Natural killer cell treated with Interleukin-12 subunit alpha and Interleukin-12 subunit beta and Interleukin-15 and Interleukin-18, amount 100 ng/mL, for 72 hours (primary cell): ENCODE results near the gene RAD21L1. TPM values are rescaled to one million over a fixed set of nuclear protein-coding genes. Genes with fewer than 3 reads are reported as not detected.

Experiments used
- ATAC-seq, 2 donors: fragments of 150-1000 bp; cut with Tn5 transposase in 1 of 2; sonication (Bioruptor Pico), chemical (Tn5 transposase) in 1 of 2; 2 replicates each; pipeline ENCODE4 v1.10.0; 2021
- DNase-seq: peaks from one replicate; pipeline ENCODE4 v3.0.0; 2022; ENCODE audit warnings: low spot score
- H3K27ac Mint-ChIP-seq, 2 donors: 1 replicate in 1 of 2; 2 replicates in 1 of 2; pipeline ENCODE4 v1.8.0; 2022; ENCODE audit warnings: mixed read lengths in 2 of 2, mild to moderate bottlenecking in 1 of 2, moderate library complexity in 1 of 2
- H3K27me3 Mint-ChIP-seq, 2 donors: 1 replicate in 1 of 2; 2 replicates in 1 of 2; pipeline ENCODE4 v1.8.0; 2022; ENCODE audit warnings: mixed read lengths in 2 of 2
- H3K36me3 Mint-ChIP-seq: one replicate; pipeline ENCODE4 v1.8.0; 2022; ENCODE audit warnings: mixed read lengths
- H3K4me1 Mint-ChIP-seq, 2 donors: 1 replicate in 1 of 2; 2 replicates in 1 of 2; pipeline ENCODE4 v1.8.0; 2022; ENCODE audit warnings: low read depth in 2 of 2, mixed read lengths in 2 of 2, mild to moderate bottlenecking in 1 of 2
- H3K4me3 Mint-ChIP-seq: one replicate; pipeline ENCODE4 v1.8.0; 2022; ENCODE audit warnings: mixed read lengths
- H3K9me3 Mint-ChIP-seq: 2 replicates; pipeline ENCODE4 v1.8.0; 2022; ENCODE audit warnings: mixed read lengths
- total RNA-seq, 2 donors: library from RNA; stranded (reverse); gene quantifications; one replicate each; pipeline ENCODE4 v1.2.3, GENCODE V29; 2022

RAD21L1 gene
- total RNA-seq, 2 donors from 2014 or later = not detected

- no peaks in the 10 kb centered on the region for H3K9me3 Mint-ChIP-seq
- H3K36me3 Mint-ChIP-seq = no peaks in the 10 kb centered on the region
- no peak overlapping the region for H3K27ac Mint-ChIP-seq
- DNase-seq (no peak), ATAC-seq (no peak)
- peaks cover 0 to 7% of the 10 kb centered on the region in 2 donors for H3K27me3 Mint-ChIP-seq
- H3K4me1 Mint-ChIP-seq = peaks cover 15 to 19% of the 10 kb centered on the region in 2 donors
- no peak overlapping the region for H3K4me3 Mint-ChIP-seq
Observed at GRCh38 chr20:1263853-1264252, 38.0 kb downstream of the RAD21L1 start.

DNA sequence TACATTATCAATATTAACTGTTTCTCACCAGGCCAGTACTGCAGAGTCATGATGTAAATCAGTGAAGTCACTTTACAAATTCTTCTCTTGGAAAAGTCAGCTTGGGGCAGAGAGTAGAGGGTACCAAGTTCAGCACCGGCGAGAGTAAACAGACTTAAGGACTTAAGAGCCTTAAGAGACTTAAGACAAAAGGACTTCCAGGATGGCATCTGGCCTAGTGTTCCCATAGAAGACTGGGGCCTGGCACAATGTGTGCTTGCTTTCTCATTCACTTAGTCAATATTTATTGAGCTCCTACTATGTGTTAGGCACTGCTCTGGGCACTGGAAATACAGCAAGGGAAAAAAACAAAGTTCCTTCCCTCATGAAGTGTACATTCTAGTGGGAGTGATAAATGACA is 38.9 kb downstream of the RAD21L1 start:
- ATAC-seq = no peak
- no peak for DNase-seq
- Mint-ChIP-seq H3K36me3 (no peaks in the 10 kb centered on the region), H3K4me1 (peaks cover 15 to 19% of the 10 kb centered on the region in 2 donors), H3K9me3 (no peaks in the 10 kb centered on the region), H3K27ac (peak overlapping the region; percentile 17 to 51), H3K27me3 (peaks cover 0 to 7% of the 10 kb centered on the region in 2 donors), H3K4me3 (peak overlapping the region; percentile 74)

DNA sequence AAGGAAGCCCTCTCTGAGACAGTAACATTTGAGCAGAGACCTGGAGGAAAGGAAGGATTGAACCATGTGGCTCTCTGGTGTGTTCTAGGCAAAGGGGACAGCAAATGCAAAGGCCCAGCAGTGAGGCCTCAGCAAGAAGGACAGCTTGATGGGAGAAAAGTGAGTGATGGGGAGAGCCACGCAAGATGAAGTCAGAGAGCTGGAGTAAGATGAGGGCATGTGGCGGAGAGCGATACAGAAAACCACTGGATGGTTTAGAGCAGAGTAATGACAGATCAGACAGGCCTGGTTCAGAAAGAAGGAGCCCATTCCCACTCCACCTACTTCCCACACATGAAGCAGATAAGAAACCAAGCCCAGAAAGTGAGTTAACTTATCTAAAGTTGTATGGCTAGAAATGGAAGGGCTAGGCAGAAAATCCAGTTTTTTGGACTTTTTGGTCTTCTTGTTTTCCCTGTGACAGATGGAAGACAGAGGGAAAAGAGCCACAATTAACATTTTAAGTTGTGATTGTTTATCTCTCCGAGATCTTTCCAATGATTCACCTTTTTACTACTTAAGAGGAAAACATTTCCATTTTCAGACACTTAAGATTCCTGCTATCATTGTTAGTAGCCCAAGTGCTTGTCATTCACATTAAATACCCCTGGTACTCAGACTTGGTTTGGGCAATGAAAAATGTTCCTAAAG is 39.5 kb downstream of the RAD21L1 start:
- Mint-ChIP-seq H3K27ac (peak overlapping the region; percentile 56 to 70), H3K4me3 (peak overlapping the region; percentile 74), H3K9me3 (no peaks in the 10 kb centered on the region), H3K27me3 (peaks cover 0 to 7% of the 10 kb centered on the region in 2 donors), H3K4me1 (peaks cover 15 to 19% of the 10 kb centered on the region in 2 donors), H3K36me3 (no peaks in the 10 kb centered on the region)
- ATAC-seq = no peak
- no peak for DNase-seq

DNA sequence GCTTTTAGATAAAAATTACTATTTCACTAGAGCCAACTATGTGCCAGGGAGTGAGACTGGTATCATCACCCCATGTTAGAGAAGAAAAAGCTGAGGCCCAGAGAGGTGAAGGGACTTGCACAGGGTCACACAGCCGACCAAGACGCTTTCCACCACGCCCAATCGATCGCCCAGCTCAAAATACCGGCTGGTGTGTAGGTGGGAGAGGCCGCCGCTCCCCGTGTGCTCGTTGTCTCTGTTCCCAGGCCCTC is 40.0 kb downstream of the RAD21L1 start:
- peak overlapping the region; percentile 74 for H3K4me3 Mint-ChIP-seq
- DNase-seq (no peak), ATAC-seq (no peak)
- H3K4me1 Mint-ChIP-seq = peaks cover 15 to 19% of the 10 kb centered on the region in 2 donors
- H3K27me3 Mint-ChIP-seq = peaks cover 0 to 5% of the 10 kb centered on the region in 2 donors
- no peaks in the 10 kb centered on the region for H3K36me3 Mint-ChIP-seq
- peak overlapping the region; percentile 56 to 70 for H3K27ac Mint-ChIP-seq
- no peaks in the 10 kb centered on the region for H3K9me3 Mint-ChIP-seq

- peak; percentile 91 to 94 for ATAC-seq
- Mint-ChIP-seq H3K27me3 (peaks cover 0 to 3% of the 10 kb centered on the region in 2 donors), H3K27ac (peak within 1 kb of the TSS; percentile 56 to 70), H3K9me3 (no peaks in the 10 kb centered on the region), H3K4me3 (peak within 1 kb of the TSS; percentile 74), H3K4me1 (peaks cover 15 to 19% of the 10 kb centered on the region in 2 donors), H3K36me3 (no peaks in the 10 kb centered on the region)
- DNase-seq = peak; percentile 76
Observed at GRCh38 chr20:1266167-1266973, 40.5 kb downstream of the RAD21L1 start, which contains the start of gene SNPH. SNPH (plus strand) TSS chr20:1266294; CDS start chr20:1296240, 29,946 bp downstream.

DNA sequence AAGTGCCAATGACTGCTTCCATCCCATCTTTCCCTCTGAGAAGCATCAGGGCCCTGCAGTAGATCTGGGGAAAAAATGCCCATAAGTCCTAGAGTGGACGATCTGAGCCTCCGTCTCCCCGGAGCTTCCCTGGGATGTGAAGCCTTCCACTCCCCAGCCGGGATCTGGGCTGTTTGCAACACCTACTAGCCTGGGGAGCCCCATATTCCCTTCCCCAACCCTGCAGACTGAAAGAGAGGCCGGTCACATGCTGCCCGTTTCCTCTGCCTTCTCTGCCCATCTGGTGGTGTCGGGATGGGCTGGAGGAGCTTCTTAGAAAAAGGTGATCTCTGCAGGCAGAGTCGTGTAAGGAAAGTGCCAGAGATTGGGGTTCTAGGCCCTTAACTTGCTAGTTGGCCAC is 41.3 kb downstream of the RAD21L1 start:
- peaks cover 15 to 19% of the 10 kb centered on the region in 2 donors for H3K4me1 Mint-ChIP-seq
- H3K27ac Mint-ChIP-seq = no peak overlapping the region

GRCh38 chr20:1267809-1268374 is 42.0 kb downstream of the RAD21L1 start:
- Mint-ChIP-seq H3K9me3 (no peaks in the 10 kb centered on the region), H3K4me3 (no peak overlapping the region), H3K27ac (no peak overlapping the region), H3K36me3 (no peaks in the 10 kb centered on the region), H3K27me3 (no peaks in the 10 kb centered on the region), H3K4me1 (peaks cover 15 to 19% of the 10 kb centered on the region in 2 donors)
- ATAC-seq = no peak
- no peak for DNase-seq

More for the DNA sequence above, 41.3 kb downstream of the RAD21L1 start:
- peaks cover 0 to 2% of the 10 kb centered on the region in 2 donors for H3K27me3 Mint-ChIP-seq
- H3K9me3 Mint-ChIP-seq = no peaks in the 10 kb centered on the region
- ATAC-seq = no peak
- H3K36me3 Mint-ChIP-seq = no peaks in the 10 kb centered on the region
- H3K4me3 Mint-ChIP-seq = no peak overlapping the region
- DNase-seq = no peak

DNA sequence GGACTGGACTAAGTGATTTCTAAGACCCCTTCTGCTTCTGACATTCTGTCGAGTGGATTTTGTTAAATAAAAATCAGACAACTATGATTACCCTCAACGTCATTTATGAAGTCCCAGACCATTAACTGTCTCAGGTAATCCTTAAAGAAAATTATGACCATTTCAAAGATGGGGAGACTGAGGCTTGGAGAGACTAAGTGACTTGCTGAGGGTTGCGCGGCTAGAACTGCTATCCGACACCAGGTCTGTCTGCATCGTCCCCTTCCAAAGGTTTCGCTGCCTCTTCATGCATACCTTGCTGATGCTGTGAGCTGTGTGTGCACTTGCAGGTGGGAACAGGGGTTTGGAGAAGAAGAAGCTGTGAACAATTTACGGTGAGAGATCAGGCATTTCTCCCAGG is 43.4 kb downstream of the RAD21L1 start:
- H3K27ac Mint-ChIP-seq = no peak overlapping the region
- H3K27me3 Mint-ChIP-seq = no peaks in the 10 kb centered on the region
- ATAC-seq (no peak), DNase-seq (no peak)
- H3K36me3 Mint-ChIP-seq = no peaks in the 10 kb centered on the region
- peaks cover 15 to 19% of the 10 kb centered on the region in 2 donors for H3K4me1 Mint-ChIP-seq
- no peaks in the 10 kb centered on the region for H3K9me3 Mint-ChIP-seq
- H3K4me3 Mint-ChIP-seq = no peak overlapping the region

DNA sequence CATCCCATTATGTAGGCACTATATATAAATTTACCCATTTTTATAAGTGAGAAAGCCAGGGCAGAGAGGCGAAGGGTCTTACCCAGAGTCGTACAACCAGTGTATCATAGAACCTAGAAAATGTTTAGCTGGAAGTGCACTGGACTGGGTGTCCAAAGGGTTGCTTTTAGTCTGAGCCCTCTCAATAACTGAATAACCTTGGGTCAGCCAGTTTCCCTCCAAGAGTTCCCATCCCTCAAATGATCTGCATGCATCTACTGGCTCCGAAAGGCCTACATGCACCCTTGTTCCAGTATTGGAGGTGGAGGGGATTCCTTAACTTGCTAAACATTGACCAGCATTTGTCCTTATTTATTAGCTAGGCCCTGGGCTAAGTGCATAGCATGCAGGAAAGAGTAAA is 44.0 kb downstream of the RAD21L1 start:
- Mint-ChIP-seq H3K4me3 (no peak overlapping the region), H3K36me3 (no peaks in the 10 kb centered on the region), H3K27me3 (no peaks in the 10 kb centered on the region), H3K27ac (no peak overlapping the region), H3K9me3 (no peaks in the 10 kb centered on the region), H3K4me1 (peaks cover 14 to 18% of the 10 kb centered on the region in 2 donors)
- DNase-seq = no peak
- no peak for ATAC-seq

- Mint-ChIP-seq H3K9me3 (no peaks in the 10 kb centered on the region), H3K4me1 (peaks cover 2 to 4% of the 10 kb centered on the region in 2 donors), H3K4me3 (no peak overlapping the region), H3K27ac (no peak overlapping the region), H3K27me3 (no peaks in the 10 kb centered on the region), H3K36me3 (no peaks in the 10 kb centered on the region)
- ATAC-seq (no peak), DNase-seq (no peak)
Observed at GRCh38 chr20:1272368-1273100, 46.7 kb downstream of the RAD21L1 start.

GRCh38 chr20:1273366-1273765 is 47.5 kb downstream of the RAD21L1 start:
- Mint-ChIP-seq H3K9me3 (no peaks in the 10 kb centered on the region), H3K36me3 (no peaks in the 10 kb centered on the region), H3K27me3 (no peaks in the 10 kb centered on the region), H3K27ac (no peak overlapping the region), H3K4me3 (no peak overlapping the region), H3K4me1 (peaks cover 0 to 1% of the 10 kb centered on the region in 2 donors)
- ATAC-seq = no peak
- DNase-seq = no peak

DNA sequence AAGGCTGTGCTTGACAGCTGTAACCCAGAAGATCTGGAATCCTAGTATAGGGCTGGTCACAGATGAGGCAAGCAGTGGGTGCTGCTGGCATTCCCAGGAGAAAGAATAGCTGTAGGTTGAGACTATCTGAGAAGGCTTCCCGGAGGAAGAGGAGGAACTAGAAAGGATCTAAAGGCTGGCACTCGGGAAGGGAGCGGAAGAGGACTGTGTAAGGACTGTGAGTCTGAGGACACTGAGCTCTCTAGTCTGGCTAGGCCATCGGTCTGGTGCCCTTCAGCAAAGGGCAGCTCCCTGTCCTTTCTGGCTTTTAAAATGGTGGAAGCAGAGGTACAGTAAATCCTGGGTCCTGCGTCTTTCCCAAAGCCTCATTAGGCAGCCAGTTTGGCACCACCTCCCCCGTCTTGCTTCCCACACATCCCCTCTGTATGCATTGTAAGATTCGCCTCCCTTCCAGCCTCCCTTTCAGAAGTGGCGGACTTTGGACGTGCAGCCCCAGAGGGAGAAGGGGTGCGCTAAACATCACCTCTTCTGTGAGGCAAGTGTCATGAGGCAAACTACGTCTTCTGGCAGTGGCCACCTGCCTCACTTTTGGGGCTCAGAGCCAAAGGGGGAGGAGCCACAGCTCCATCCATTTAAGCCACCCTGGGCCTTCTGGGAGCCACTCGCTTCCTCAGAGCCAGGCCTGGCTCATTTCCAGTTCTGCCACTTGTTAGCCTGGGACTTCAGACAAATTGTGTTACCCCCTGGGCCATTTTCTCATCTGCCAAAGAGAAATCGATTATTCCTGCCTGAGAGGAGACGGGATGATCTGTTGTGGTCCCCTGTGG is 48.9 kb downstream of the RAD21L1 start:
- ATAC-seq (no peak), DNase-seq (no peak)
- no peaks in the 10 kb centered on the region for H3K9me3 Mint-ChIP-seq
- no peaks in the 10 kb centered on the region for H3K27me3 Mint-ChIP-seq
- no peaks in the 10 kb centered on the region for H3K36me3 Mint-ChIP-seq
- no peaks in the 10 kb centered on the region for H3K4me1 Mint-ChIP-seq
- no peak overlapping the region for H3K27ac Mint-ChIP-seq
- H3K4me3 Mint-ChIP-seq = no peak overlapping the region

GRCh38 chr20:1275919-1276318 is 50.1 kb downstream of the RAD21L1 start:
- H3K36me3 Mint-ChIP-seq = no peaks in the 10 kb centered on the region
- no peaks in the 10 kb centered on the region for H3K9me3 Mint-ChIP-seq
- H3K27ac Mint-ChIP-seq = no peak overlapping the region
- no peak for DNase-seq
- no peak overlapping the region for H3K4me3 Mint-ChIP-seq
- ATAC-seq = peak; percentile 25 to 26
- no peaks in the 10 kb centered on the region for H3K27me3 Mint-ChIP-seq
- no peaks in the 10 kb centered on the region for H3K4me1 Mint-ChIP-seq
